ENCODE measurements around the gene KRTAP22-2. TPM values are rescaled to one million over a fixed set of nuclear protein-coding genes. Genes with fewer than 3 reads are reported as not detected.

Gene KRTAP22-2
- total and polyA plus RNA-seq, 2 of the 8 experiments (the other 6 are each of a cell fraction or from before 2014, with no cell fraction given): not detected

DNA sequence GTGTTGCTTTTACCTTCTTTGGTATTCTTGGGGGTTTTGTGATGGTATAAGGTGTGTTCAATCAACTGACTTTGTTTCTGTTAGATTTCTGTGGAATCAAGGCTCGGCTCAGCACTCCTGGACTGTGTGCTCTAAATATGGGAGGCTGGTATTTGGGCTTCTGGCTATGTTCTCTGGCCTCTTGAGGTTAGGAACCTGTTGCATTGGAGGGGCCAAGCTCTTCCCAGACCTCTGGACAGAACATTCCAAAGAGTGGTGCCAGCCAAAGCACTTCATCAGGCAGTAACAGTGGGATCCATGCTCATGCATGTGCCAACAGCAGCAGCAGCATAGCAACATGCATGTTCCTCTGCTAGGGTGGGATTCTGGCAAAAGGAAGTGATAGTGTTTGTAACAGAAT, 37.4 kb downstream of the KRTAP22-2 start:
- WGBS, 2 experiments (ENCODE audit: extremely low coverage in 1 of 2, insufficient coverage in 1 of 2, insufficient read length in 1 of 2, insufficient replicate concordance in 2 of 2, low coverage in 1 of 2, low lambda C conversion rate in 2 of 2, missing lambda C conversion rate in 1 of 2): 100% methylated on average over 1 of the region's 1 CpG; no CpG with 5 or more reads in 1 of the 2 experiments
- no peak overlapping the region for H3K18ac ChIP-seq (ENCODE audit: extremely low read depth, low read length)
- no peak overlapping the region for H4K5ac ChIP-seq (ENCODE audit: insufficient read length, low read depth, low read length)
- POLR2A ChIA-PET (ENCODE audit: partially characterized antibody): no interaction called here
- no peaks in the 10 kb centered on the region for H3K23me2 ChIP-seq (ENCODE audit: low read depth, low read length)
- H4K91ac ChIP-seq (replicated peaks; ENCODE audit: insufficient read length, low read length): no peak overlapping the region
- no peak overlapping the region for H3K27ac ChIP-seq (ENCODE audit: low read depth, low read length)
- no peak overlapping the region for H3K4me2 ChIP-seq (ENCODE audit: insufficient read depth in 1 of 2, low read depth in 2 of 2, low read length in 2 of 2)
- H2BK15ac ChIP-seq (ENCODE audit: low read length): no peak overlapping the region
- no peaks in the 10 kb centered on the region for H3K79me2 ChIP-seq (ENCODE audit: control insufficient read depth in 1 of 2, insufficient read depth in 2 of 2, low read length in 2 of 2)
- H2BK12ac ChIP-seq (ENCODE audit: low read depth, low read length): no peak overlapping the region
- no peak overlapping the region for H3K4me3 ChIP-seq (ENCODE audit: extremely low read depth in 1 of 4, insufficient read depth in 2 of 4, low read depth in 3 of 4, low read length in 4 of 4)
- no peak overlapping the region for H2BK20ac ChIP-seq (ENCODE audit: low read length)
- H2BK120ac ChIP-seq (replicated peaks; ENCODE audit: low read depth, low read length): no peak overlapping the region
- no peak overlapping the region for H2BK5ac ChIP-seq (ENCODE audit: low read depth, low read length)
- CTCF ChIA-PET (ENCODE audit: partially characterized antibody): no interaction called here
- no peaks in the 10 kb centered on the region for H4K20me1 ChIP-seq (replicated peaks in 1 of 2; ENCODE audit: control insufficient read depth in 1 of 2, insufficient read depth in 2 of 2, low read length in 2 of 2)
- FAIRE-seq (no peak), DNase-seq (ENCODE audit: low read depth in 1 of 2, low spot score in 2 of 2) (no peak)
- no peak overlapping the region for H3K9ac ChIP-seq (replicated peaks in 1 of 4; ENCODE audit: extremely low read depth in 1 of 4, low read depth in 3 of 4, low read length in 3 of 4)
- no peak overlapping the region for H3K4ac ChIP-seq (replicated peaks; ENCODE audit: insufficient read length, low read depth, low read length)
- H2AFZ ChIP-seq (ENCODE audit: low read length): no peak overlapping the region
- no peaks in the 10 kb centered on the region for H3K36me3 ChIP-seq (ENCODE audit: control insufficient read depth in 2 of 4, insufficient read depth in 4 of 4, low read length in 3 of 4)
- H3K4me1 ChIP-seq (replicated peaks in 1 of 4; ENCODE audit: control insufficient read depth in 3 of 4, insufficient read depth in 4 of 4, low read length in 3 of 4): no peaks in the 10 kb centered on the region
- H3K23ac ChIP-seq (ENCODE audit: insufficient read length): no peak overlapping the region
- H3K56ac ChIP-seq (replicated peaks; ENCODE audit: insufficient read length, low read depth, low read length): no peak overlapping the region
- H4K8ac ChIP-seq (ENCODE audit: extremely low read depth, insufficient read depth, low read length): no peak overlapping the region
- H3K9me3 ChIP-seq (ENCODE audit: insufficient read depth in 2 of 2, low read depth in 1 of 2, low read length in 1 of 2): no peaks in the 10 kb centered on the region
- H3K14ac ChIP-seq (ENCODE audit: insufficient read length): no peak overlapping the region
- no peaks in the 10 kb centered on the region for H3K79me1 ChIP-seq (ENCODE audit: low read depth, low read length)
- no peaks in the 10 kb centered on the region for H3K27me3 ChIP-seq (replicated peaks in 1 of 4; ENCODE audit: control insufficient read depth in 3 of 4, extremely low read depth in 1 of 4, insufficient read depth in 3 of 4, low read length in 3 of 4)
- H2AK5ac ChIP-seq (ENCODE audit: low read depth, low read length): no peak overlapping the region
- TF ChIP-seq, protein P1, sequence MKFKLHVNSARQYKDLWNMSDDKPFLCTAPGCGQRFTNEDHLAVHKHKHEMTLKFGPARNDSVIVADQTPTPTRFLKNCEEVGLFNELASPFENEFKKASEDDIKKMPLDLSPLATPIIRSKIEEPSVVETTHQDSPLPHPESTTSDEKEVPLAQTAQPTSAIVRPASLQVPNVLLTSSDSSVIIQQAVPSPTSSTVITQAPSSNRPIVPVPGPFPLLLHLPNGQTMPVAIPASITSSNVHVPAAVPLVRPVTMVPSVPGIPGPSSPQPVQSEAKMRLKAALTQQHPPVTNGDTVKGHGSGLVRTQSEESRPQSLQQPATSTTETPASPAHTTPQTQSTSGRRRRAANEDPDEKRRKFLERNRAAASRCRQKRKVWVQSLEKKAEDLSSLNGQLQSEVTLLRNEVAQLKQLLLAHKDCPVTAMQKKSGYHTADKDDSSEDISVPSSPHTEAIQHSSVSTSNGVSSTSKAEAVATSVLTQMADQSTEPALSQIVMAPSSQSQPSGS (IDR thresholded peaks at IDR 0.05; ENCODE audit: low read length): no peak
- TF ChIP-seq RFX5 (IDR thresholded peaks at IDR 0.05; ENCODE audit: borderline replicate concordance, low read depth, low read length) (no peak), SUZ12 (IDR thresholded peaks at IDR 0.05; ENCODE audit: low read length) (no peak), SP1 (IDR thresholded peaks at IDR 0.05; ENCODE audit: low read depth, low read length) (no peak), SIX5 (IDR thresholded peaks at IDR 0.05; ENCODE audit: low read depth, low read length) (no peak), NANOG (IDR thresholded peaks at IDR 0.05; ENCODE audit: insufficient read depth, low read depth, low read length, poor library complexity, severe bottlenecking) (no peak), SP2 (IDR thresholded peaks at IDR 0.05; ENCODE audit: low read length) (no peak), MAFK (IDR thresholded peaks at IDR 0.05; ENCODE audit: low read depth, low read length) (no peak), KDM4A (IDR thresholded peaks at IDR 0.05; ENCODE audit: low read depth, low read length, severe bottlenecking) (no peak), CBX8 (IDR thresholded peaks at IDR 0.05; ENCODE audit: borderline replicate concordance, low read depth, low read length) (no peak), ZNF274 (IDR thresholded peaks at IDR 0.05; ENCODE audit: borderline replicate concordance, extremely low read depth, low read length) (no peak), POU5F1 (IDR thresholded peaks at IDR 0.05; ENCODE audit: low read depth, low read length) (no peak)
- TF ChIP-seq, protein P2, sequence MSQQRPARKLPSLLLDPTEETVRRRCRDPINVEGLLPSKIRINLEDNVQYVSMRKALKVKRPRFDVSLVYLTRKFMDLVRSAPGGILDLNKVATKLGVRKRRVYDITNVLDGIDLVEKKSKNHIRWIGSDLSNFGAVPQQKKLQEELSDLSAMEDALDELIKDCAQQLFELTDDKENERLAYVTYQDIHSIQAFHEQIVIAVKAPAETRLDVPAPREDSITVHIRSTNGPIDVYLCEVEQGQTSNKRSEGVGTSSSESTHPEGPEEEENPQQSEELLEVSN (IDR thresholded peaks at IDR 0.05): no peak
